SKM-1 (cell line): ENCODE measurements around the gene SCN2B.

Experiments
- DNase-seq: peaks from one replicate; lab custom pipeline; 2025; ENCODE audit not compliant: unreplicated experiment; lab: John Stamatoyannopoulos, UW

SCN2B gene, protein sequence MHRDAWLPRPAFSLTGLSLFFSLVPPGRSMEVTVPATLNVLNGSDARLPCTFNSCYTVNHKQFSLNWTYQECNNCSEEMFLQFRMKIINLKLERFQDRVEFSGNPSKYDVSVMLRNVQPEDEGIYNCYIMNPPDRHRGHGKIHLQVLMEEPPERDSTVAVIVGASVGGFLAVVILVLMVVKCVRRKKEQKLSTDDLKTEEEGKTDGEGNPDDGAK

DNA sequence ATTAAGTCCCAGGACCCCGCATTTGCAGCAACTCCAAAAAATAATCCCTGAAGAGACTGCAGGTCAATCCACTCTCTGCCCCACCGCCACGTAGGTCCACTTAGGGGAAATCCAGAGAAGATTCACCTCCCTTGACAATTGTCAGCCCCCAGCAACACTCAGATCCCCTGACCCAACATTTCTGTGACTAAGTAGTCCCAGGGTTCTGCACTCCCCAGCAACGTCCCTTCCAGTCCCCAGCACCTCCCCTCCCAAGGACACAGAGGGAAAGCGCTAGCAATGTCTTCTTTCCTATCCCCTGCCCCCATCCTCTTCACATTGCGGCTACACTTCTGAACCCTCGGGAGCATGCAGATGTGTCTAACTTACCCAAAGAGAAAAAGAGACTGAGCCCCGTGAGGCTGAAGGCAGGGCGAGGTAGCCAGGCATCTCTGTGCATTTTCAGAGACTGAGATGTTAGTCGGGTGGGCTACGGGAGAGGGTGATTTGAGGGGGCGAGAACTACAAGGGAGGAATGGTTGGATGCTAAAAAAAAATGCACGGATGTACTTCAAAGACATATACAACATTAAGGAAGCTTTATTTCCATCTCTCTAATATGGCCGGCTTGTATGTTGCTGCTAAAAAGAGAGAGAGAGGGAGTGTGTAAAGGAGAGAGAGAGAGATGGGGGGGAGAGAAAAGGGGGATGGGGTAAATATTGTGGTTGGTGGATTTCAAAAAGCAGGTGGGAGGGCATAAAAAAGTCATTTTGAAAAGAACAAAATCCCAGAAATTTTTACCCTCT is at the start of gene SCN2B:
TSS of gene SCN2B (minus strand) at position 647 of the 785 bp plus-strand sequence. CDS start at position 439, 208 bp downstream.
- no peak for DNase-seq

- no peak for DNase-seq
These were observed 48.2 kb upstream of the SCN2B start, which contains the start of gene JAML for GRCh38 chr11:118224511-118225188. TSS of gene JAML (minus strand) at chr11:118225011. CDS start at chr11:118214866, 10,145 bp downstream.

GRCh38 chr11:118223992-118224391 is 47.6 kb upstream of the SCN2B start:
- no peak for DNase-seq

DNA sequence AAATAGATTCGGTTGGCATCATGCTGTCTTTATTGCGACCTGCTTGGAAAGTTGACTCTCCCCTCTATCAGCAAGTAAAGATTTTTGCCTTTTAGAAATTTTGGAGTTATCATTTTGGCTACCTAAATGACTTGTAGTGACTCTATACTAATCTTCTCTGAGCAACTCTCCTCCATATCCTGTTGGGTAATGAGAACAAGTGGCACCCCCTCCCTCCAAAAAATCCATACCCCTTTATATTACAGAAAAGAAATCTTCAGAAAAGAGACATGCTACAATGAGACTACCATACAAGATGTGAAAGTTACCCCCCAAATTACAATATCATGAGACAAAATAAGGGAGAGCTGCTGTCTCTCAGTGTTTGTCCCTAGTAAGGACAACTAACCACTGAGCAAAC is 47.1 kb upstream of the SCN2B start:
- DNase-seq, result no peak

DNA sequence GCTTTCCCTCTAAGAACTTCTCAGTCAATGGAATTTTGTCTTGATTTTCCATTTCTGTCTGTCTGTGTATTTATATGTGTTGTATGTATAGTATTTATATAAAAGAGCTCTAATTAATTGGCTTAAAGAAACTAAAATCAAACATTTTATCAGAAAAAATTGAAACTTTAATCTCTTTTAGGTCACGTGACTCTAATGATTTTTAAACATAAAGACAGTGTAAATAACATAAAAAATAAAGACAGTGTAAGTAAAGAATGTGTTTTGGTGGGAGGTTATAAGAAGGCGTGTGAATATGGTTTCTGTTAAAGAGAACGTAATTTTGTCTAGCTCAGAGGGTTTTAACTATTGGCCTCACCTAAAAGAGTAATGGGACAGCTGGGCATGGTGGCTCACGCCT is 46.0 kb upstream of the SCN2B start:
- no peak for DNase-seq

- no peak for DNase-seq
These were observed 45.0 kb upstream of the SCN2B start for GRCh38 chr11:118221419-118221818.

GRCh38 chr11:118219732-118220131 is 43.3 kb upstream of the SCN2B start:
- no peak for DNase-seq

DNA sequence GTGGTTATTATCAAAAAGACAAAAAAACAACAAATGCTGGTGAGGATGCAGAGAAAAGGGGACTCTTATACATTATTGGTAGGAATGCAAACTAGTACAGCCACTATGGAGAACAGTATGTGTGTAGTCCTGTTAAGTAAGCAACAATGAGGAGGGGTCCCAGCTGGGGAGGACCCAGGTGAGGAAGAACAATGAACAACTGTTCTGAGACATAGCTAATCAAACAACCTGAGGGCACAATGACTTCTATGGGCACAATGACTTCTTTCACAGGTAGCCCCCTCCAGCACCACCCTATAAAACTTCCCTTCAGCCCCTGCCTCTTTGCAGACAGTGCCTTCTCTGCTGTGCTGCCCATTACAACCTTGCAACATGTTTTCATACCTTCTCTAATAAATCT is 42.8 kb upstream of the SCN2B start:
- DNase-seq, result no peak

DNA sequence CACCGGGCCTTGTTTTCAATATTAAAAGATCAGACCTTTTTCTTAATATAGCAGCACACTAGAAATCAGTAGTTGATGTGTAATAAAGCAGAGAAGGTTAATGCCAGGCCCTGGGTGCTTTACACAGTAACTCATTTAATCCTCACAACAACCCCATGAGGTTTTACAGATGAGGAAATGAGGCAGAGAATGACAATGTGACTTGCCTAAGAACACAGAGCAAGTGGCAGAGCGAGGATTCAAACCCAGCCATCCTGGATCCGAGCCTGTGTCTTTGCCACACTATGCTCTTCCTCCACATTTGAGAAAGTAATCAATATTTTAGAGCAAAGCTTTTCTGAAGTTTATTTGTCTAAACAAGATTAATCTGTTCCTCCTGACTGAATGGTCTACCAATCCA is 41.1 kb upstream of the SCN2B start:
- DNase-seq, result no peak

DNA sequence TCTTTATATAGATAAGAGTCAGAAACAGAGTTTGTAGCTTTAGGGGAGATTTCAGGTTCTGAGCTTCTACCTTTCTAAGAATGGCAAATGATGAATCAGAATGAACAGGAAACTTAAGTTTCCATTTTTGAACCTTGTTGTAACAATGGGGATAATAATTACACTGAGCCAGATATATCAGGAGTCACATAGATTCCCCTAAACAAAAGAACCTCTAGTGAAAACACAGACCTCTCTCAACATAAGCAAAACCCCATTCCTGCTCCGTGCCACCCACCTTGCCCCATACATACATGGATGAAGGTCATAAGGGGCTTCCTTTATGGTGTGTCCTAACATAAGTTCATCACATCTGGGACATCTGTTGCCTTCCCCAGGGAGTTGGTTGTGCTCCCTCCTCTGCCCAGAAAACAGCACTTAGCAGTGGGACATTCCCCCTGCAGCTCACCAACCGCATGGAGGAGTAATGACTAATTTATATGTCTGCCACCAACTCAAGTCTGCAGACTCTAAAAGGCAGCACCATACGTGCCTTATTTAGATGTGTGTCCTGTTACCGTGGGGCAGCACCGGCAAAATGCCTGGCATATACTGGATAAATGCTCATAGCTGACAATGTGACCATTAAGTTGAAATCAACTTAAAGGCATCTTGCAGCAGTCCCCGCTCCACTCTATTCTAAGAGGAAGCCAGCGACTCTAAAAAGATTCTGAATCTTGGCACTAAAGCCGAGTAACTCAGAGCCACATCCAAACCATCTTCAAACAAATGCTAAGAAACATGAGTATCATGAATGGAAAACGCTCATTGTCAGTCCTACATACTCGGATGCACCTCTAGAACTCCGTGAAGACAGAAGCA is 40.4 kb upstream of the SCN2B start:
- no peak for DNase-seq

DNA sequence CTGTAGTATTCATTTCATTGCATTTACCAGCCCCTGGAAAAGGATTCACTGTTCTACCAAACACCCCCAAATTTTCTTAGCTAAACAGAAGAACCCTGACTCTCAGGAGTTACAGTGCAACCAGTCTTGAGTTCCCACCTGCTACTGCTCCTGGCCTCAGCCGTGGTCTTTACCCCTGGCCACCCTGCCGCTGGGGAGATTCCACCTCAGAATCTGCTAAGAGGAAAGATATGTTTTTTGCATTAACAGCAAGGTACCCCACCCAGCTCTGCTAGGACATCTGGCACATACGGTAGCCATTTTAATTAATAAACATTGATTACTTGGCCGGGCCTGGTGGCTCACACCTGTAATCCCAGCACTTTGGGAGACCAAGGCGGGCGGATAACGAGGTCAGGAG is 39.3 kb upstream of the SCN2B start:
- no peak for DNase-seq

- DNase-seq, result no peak
These were observed 38.8 kb upstream of the SCN2B start for GRCh38 chr11:118215262-118215661.

DNA sequence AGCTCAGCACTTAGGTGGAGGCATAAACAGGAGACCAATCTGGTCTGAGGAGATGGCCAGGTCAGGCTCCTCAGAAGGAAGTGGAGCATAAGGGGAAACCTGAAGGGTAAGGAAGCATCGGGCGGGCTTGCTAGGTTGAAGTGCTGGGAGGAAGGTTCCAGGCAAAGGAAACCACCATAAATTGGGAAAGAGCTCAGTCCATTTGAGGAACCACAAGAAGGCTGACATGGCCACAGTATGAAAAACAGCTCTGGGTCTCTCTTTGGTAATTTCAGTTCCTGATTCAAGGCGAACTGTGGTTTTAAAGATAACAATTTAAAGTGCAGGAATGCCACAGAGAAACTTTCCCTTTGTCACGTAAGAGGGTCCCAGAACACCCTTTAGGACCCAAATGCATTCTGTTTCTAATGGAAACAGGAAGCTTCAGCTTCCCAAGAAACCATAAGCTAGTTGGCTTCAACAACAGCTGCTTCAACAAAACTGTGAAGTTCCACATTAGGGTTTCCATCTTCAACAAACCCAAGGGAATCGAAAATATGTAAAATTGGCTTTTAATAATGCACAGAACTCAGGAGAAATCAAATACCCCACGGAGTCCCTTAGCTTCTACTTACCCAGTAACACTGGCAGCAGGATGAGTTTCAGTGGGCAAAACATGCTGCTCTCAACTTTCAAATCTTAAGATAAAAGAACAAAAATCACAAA is 37.9 kb upstream of the SCN2B start:
- DNase-seq, result peak; percentile 94

- no peak for DNase-seq
These were observed 37.3 kb upstream of the SCN2B start for GRCh38 chr11:118213781-118214180.

GRCh38 chr11:118213201-118213600 is 36.8 kb upstream of the SCN2B start:
- no peak for DNase-seq

GRCh38 chr11:118212781-118213191 is 36.3 kb upstream of the SCN2B start:
- DNase-seq, result peak; percentile 77

- peak; percentile 55 for DNase-seq
These were observed 35.8 kb upstream of the SCN2B start for GRCh38 chr11:118212131-118212725.

GRCh38 chr11:118211006-118211405 is 34.6 kb upstream of the SCN2B start:
- DNase-seq, result no peak

DNA sequence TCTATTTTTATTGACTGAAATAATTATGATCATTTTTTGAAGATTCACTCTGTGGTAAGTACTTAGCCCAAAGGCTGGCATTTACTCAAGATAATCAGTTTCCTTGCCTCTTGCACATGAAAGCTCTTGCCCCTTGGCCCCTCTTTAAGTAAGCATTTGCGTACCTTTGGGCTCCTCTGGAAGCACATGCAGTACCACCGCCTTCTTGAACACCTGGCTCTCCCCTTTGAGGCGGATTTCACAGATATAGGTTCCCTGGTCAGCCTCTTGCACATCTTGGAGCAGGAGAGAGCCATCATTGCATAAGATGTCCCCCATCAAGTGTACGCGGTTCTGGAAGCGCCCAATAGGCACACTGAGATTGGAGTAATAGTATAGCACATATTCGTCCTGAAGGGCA is 33.9 kb upstream of the SCN2B start:
- no peak for DNase-seq

DNA sequence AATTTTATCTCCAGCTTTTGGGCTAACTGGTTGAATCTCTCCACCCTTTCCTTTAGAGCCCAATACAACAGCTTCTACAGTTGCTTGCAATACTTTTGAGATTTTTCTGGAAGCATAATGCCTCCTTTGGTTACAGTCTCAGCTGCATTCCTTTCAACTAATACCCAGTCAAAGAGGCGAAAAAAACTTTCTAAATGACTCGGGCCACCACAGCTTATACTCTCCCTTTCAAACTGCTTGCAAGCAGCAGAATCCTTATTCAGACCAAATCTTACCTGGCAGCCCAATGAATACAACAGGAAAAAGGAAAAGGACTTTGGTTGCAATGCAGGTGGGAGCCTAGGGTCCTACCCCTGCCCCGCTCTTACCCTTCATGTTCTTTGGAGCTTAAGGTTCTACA is 32.6 kb upstream of the SCN2B start:
- DNase-seq, result no peak
